VCaP (cell line): ENCODE results near the gene FLT1.

Experiments used
- H3K27ac ChIP-seq: fragments of 450-650 bp; 2 replicates; pipeline ENCODE4 v1.5.1; 2017
- TF ChIP-seq, protein P1 (sequence below): fragments of 450-650 bp; conservative IDR thresholded peaks from 2 replicates; pipeline ENCODE4 v1.5.1; 2017; ENCODE audit warnings: mild to moderate bottlenecking, moderate library complexity

Gene FLT1

DNA sequence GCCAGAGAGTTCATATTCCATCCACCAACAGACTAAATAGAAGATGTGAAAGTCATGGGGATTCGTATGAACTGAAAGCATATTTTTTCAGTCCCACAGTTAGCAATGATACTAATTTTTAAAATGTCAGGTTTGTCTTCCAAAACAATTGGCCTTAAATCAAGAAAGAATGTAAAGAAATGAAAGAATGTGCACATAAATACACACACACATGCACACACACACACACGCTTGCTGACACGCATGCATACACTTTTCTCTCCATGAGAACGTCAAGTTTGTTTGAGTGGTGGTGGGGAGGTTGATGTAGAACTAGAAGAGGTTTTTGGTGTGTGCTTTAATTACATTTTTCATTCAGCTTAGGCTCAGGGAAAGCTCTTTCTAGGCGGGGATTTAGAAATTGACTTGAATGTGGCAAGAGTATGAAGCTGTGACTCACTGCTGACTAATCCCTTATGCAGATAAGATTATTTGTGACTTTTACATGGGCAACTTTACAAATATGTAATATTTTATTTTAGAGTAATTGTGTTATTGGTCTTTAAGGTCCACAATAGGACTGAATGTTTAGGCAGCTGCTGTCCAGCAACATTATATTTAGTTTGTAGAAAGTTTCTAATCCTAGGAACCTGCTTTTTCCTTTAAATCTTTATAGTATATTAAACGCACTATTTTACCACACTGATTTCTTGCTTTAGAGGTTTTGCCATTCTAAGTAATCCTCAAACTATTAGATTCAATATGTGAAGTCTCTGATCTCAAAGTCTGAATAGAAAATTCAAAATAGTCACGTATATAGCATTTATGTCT is 18.8 kb downstream of the FLT1 start:
- TF ChIP-seq, protein P1, sequence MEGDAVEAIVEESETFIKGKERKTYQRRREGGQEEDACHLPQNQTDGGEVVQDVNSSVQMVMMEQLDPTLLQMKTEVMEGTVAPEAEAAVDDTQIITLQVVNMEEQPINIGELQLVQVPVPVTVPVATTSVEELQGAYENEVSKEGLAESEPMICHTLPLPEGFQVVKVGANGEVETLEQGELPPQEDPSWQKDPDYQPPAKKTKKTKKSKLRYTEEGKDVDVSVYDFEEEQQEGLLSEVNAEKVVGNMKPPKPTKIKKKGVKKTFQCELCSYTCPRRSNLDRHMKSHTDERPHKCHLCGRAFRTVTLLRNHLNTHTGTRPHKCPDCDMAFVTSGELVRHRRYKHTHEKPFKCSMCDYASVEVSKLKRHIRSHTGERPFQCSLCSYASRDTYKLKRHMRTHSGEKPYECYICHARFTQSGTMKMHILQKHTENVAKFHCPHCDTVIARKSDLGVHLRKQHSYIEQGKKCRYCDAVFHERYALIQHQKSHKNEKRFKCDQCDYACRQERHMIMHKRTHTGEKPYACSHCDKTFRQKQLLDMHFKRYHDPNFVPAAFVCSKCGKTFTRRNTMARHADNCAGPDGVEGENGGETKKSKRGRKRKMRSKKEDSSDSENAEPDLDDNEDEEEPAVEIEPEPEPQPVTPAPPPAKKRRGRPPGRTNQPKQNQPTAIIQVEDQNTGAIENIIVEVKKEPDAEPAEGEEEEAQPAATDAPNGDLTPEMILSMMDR = no peak
- H3K27ac ChIP-seq = no peak overlapping the region

DNA sequence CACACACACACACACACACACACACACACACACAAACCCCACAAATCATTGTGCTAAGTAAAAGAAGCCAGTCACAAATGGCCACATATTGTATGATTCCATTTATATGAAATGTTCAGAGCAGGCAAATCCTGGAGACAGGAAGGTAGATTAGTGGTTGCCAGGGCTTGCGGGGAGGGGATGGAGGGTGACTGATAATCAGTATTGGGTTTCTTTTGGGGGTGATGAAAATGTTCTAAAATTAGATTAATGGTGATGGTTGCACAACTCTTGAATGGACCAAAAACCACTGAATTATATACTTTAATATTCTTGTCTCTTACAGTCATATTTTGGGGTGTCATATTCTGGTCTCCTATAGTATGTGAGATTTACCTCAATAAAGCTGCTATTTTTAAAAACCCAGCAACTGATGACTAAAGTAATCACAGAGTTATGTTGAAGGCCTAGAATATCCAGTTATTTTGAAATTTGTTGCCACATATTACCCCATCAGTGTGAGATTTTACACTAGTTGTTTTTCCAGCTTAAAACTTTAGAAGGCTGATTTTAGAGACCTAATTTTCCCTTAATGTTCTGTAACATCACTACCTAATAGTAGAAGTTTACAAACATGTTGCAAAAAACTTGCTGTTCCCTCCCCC is 20.3 kb downstream of the FLT1 start:
- no peak overlapping the region for H3K27ac ChIP-seq
- TF ChIP-seq, protein P1 = no peak

DNA sequence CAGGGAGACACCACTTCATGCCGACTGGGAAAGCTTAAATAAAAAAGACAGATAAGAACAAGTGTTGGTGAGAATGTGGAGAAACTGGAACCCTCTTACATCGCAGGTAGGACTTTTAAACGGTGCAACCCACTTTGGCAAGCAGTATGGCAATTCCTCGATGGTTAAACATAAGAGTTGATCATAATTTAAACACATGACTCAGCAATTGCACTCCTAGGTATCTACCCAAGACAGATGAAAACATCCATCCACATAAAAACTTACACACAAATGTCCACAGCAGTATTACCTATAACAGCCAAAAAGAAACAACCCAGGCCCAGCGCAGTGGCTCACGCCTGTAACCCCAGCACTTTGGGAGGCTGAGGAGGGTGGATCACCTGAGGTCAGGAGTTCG is 21.9 kb downstream of the FLT1 start:
- TF ChIP-seq, protein P1 = no peak
- no peak overlapping the region for H3K27ac ChIP-seq

DNA sequence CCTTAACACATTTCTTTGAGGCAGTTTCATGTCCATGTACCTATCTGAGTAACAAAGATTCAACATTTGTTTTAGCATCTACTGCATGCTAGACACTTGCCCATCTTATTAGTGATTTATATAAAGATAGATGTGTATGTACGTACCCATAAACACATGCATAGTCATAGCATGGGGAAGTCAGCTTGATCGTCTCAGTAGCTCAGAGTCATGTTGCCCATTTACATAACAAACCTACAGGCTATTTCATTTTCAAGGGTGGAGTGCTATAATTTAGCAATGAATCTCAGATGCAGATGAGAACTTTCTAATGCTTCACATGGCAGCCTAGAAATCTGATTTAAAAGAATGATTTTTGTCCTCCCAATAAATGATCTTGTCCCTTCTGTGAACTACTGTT is 23.5 kb downstream of the FLT1 start:
- TF ChIP-seq, protein P1 = no peak
- no peak overlapping the region for H3K27ac ChIP-seq

DNA sequence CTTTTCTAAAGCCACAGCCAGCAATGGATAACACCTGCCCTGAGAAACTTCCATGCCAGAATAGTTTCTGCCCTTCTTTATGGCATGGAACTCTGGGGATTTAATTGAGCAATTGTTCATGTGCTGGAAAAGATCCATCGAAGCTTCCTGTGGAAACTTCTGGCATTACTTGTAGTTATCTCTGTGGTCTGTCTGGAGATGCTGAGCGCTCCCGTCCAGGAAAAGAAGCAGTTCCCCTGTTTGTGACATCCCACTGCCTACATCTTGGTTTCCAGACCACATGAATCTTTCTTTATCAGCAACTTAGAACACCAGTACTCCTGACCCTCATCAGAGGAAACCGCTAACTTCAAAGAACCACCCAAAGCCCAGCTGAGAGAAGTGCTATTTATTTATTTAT is 24.6 kb downstream of the FLT1 start:
- TF ChIP-seq, protein P1 = no peak
- H3K27ac ChIP-seq = no peak overlapping the region

GRCh38 chr13:28469316-28469715 is 25.6 kb downstream of the FLT1 start:
- TF ChIP-seq, protein P1 = no peak
- H3K27ac ChIP-seq = no peak overlapping the region

GRCh38 chr13:28468023-28468915 is 26.7 kb downstream of the FLT1 start:
- TF ChIP-seq, protein P1 = no peak
- H3K27ac ChIP-seq = no peak overlapping the region
